K562 (cell line): ENCODE data around the gene ODF2. TPM values are rescaled to one million over a fixed set of nuclear protein-coding genes. Genes with fewer than 3 reads are reported as not detected.
A peak's percentile ranks its signal among the peaks of the same experiment; 100 is the strongest.

Experiments
- ATAC-seq: fragments of 200-7000 bp; cut with Tn5 transposase; 3 replicates; pipeline ENCODE4 v1.9.1; 2020; ENCODE audit warnings: moderate library complexity
- BruUV-seq: library from RNA; stranded (reverse); fragments of 400-500 nt; replicated peaks from 2 replicates; lab custom pipeline; 2021; lab: Mats Ljungman, UMichigan
- CTCF ChIA-PET: fragments of 300-600 bp; formaldehyde crosslinking; extraction: SDS; loops from one replicate; lab custom pipeline; 2021; ENCODE audit warnings: low intra/inter-chr PET ratio; lab: Yijun Ruan, JAX
- POLR2A ChIA-PET: fragments of 300-600, 350-650 bp; sonication (Branson Sonifier 250); formaldehyde crosslinking; extraction: SDS; loops from one replicate; lab custom pipeline; 2021; ENCODE audit warnings: antibody characterized with exemption, inconsistent platforms; lab: Yijun Ruan, JAX
- DNase-seq, 4 experiments: peaks; one replicate each; pipeline versions ENCODE4 v3.0.0 to v3.0.0-alpha.2; 2011 to 2018; ENCODE audit warnings: low spot score in 3 of 4, mixed read lengths in 3 of 4; ENCODE audit errors: extremely low read depth in 1 of 4
- FAIRE-seq: peaks from 2 replicates; lab custom pipeline; 2011; peaks lifted over from hg19 to GRCh38; lab: Jason Lieb, UNC
- H2AFZ ChIP-seq: 2 replicates; pipeline ENCODE4 v1.6.0; 2011; ENCODE audit warnings: low read depth, low read length, control low read depth, inconsistent platforms
- H3K27ac ChIP-seq: fragments of 200-600 bp; 3 replicates; pipeline ENCODE4 v1.8.0; 2011; ENCODE audit warnings: low read depth, mild to moderate bottlenecking, control low read depth, inconsistent platforms, low read length, moderate library complexity, mixed read lengths; ENCODE audit errors: extremely low read depth
- H3K27me3 ChIP-seq, 2 experiments: fragments of 300-600 bp in 1 of 2; 2 replicates in 1 of 2; 3 replicates in 1 of 2; pipeline versions ENCODE4 v1.6.0 to v1.8.0; 2011; ENCODE audit warnings: inconsistent platforms in 2 of 2, low read length in 2 of 2, mild to moderate bottlenecking in 1 of 2, mixed read lengths in 1 of 2, moderate library complexity in 1 of 2; ENCODE audit not compliant: control insufficient read depth in 2 of 2, insufficient read depth in 2 of 2
- H3K36me3 ChIP-seq: fragments of 300-600 bp; 3 replicates; pipeline ENCODE4 v1.8.0; 2011; ENCODE audit warnings: mild to moderate bottlenecking, low read length, inconsistent platforms; ENCODE audit not compliant: control insufficient read depth, insufficient read depth
- H3K4me1 ChIP-seq, 2 experiments: fragments of 200-600 bp in 1 of 2; replicated peaks in 1 of 2; 2 replicates in 1 of 2; 3 replicates in 1 of 2; pipeline versions ENCODE4 v1.5.1 to v1.8.0; 2011; ENCODE audit warnings: inconsistent platforms in 2 of 2, low read length in 2 of 2, mild to moderate bottlenecking in 1 of 2, mixed read lengths in 1 of 2, moderate library complexity in 1 of 2; ENCODE audit not compliant: control insufficient read depth in 2 of 2, insufficient read depth in 2 of 2
- H3K4me2 ChIP-seq: 2 replicates; pipeline ENCODE4 v1.6.1; 2011; ENCODE audit warnings: low read length, control low read depth, inconsistent platforms, mixed read lengths; ENCODE audit not compliant: insufficient read depth
- H3K4me3 ChIP-seq: fragments of 200-600 bp; sonication (generic), shearing (Covaris generic); 2 replicates; pipeline ENCODE4 v1.5.1; 2016; ENCODE audit warnings: control low read depth, inconsistent platforms
- H3K79me2 ChIP-seq: fragments of 200-600 bp; 3 replicates; pipeline ENCODE4 v1.8.0; 2011; ENCODE audit warnings: low read length, inconsistent platforms; ENCODE audit not compliant: control insufficient read depth, insufficient read depth
- H3K9ac ChIP-seq, 2 experiments: 2 replicates each; pipeline versions ENCODE4 v1.6.0 to v1.6.1; 2011; ENCODE audit warnings: low read depth in 2 of 2, low read length in 2 of 2, control low read depth in 1 of 2, inconsistent platforms in 1 of 2, mild to moderate bottlenecking in 1 of 2, mixed read lengths in 1 of 2; ENCODE audit not compliant: insufficient read depth in 1 of 2
- H3K9me1 ChIP-seq: one replicate; pipeline ENCODE4 v1.6.0; 2011; ENCODE audit warnings: inconsistent platforms, mild to moderate bottlenecking, low read length, moderate library complexity; ENCODE audit not compliant: control insufficient read depth, insufficient read depth
- H3K9me3 ChIP-seq: replicated peaks from 2 replicates; pipeline ENCODE4 v1.5.1; 2011; ENCODE audit warnings: low read depth, low read length, inconsistent platforms; ENCODE audit not compliant: control insufficient read depth, insufficient read depth
- H4K20me1 ChIP-seq: replicated peaks from 2 replicates; pipeline ENCODE4 v1.6.1; 2011; ENCODE audit warnings: low read length, inconsistent platforms, mixed read lengths; ENCODE audit not compliant: control insufficient read depth, insufficient read depth
- ADNP ChIP-seq: fragments of 200-800 bp; sonication (Bioruptor generic); IDR thresholded peaks from 2 replicates; pipeline ENCODE4 v1.6.1; 2016; ENCODE audit warnings: missing genetic modification characterization, missing compliant biosample characterization
- BCOR ChIP-seq: fragments of 450-650 bp; IDR thresholded peaks from 2 replicates; pipeline ENCODE4 v1.6.1; 2016
- CBFA2T3 ChIP-seq: fragments of 450-650 bp; IDR thresholded peaks from 2 replicates; pipeline ENCODE4 v1.6.1; 2017
- CHCHD3 ChIP-seq: fragments of 250-450 bp; sonication (Bioruptor Pico); IDR thresholded peaks from 2 replicates; pipeline ENCODE4 v2.1.2; 2022; ENCODE audit warnings: mild to moderate bottlenecking
- KDM1A ChIP-seq, 2 experiments: fragments of 450-650 bp; IDR thresholded peaks; 2 replicates each; pipeline ENCODE4 v1.6.1; 2016; ENCODE audit warnings: mild to moderate bottlenecking in 2 of 2
- RBM25 ChIP-seq: fragments of 200-400 bp; formaldehyde crosslinking; IDR thresholded peaks from 2 replicates; pipeline ENCODE4 v1.6.1; 2018; ENCODE audit warnings: low read length, low read depth, moderate library complexity; ENCODE audit not compliant: severe bottlenecking
- RCOR1 ChIP-seq, 2 experiments: IDR thresholded peaks; 2 replicates each; pipeline ENCODE4 v1.6.1; 2012; ENCODE audit warnings: low read depth in 2 of 2, low read length in 2 of 2, borderline replicate concordance in 1 of 2, improper control_type of control experiment in 1 of 2
- SMARCA5 ChIP-seq: fragments of 450-650 bp; IDR thresholded peaks from 2 replicates; pipeline ENCODE4 v1.6.1; 2016
- WGBS: fragments of 100-300 bp; shearing (Covaris generic); methylation state at CpG from one replicate; pipeline ENCODE4 v1.1.6; 2016; ENCODE audit warnings: low coverage, mixed read lengths; ENCODE audit not compliant: insufficient coverage; ENCODE audit errors: missing lambda C conversion rate; 5-methylcytosine and 5-hydroxymethylcytosine counted together
- in situ Hi-C: fragments of 300-500 bp; cut with MboI; formaldehyde crosslinking; loops from 4 replicates; pipeline ENCODE4 v1.15.0; 2018; ENCODE audit warnings: inconsistent platforms, mixed read lengths
- intact Hi-C: fragments of 100-400 bp; cut with micrococcal nuclease; formaldehyde crosslinking; loops from 2 replicates; pipeline ENCODE4 v1.14.2; 2022
- polyA plus RNA-seq, 8 experiments: library from polyadenylated mRNA; depleted of rRNA in 4 of 8; stranded (reverse) in 5 of 8; unstranded in 3 of 8; fragments of >200 nt; fragmentation: Nextera tagmentation in 2 of 8; fragmentation: Illumina TruSeq in 1 of 8; extraction: Ambion mirVana in 2 of 8; extraction: Trizol in 1 of 8; gene quantifications; 2 replicates each; pipeline versions ENCODE4 v1.2.1 to v1.2.3, GENCODE V29; 2011 to 2014; ENCODE audit warnings: inconsistent platforms in 1 of 8, missing spikeins in 1 of 8
- total RNA-seq, 7 experiments: library from RNA; depleted of rRNA in 6 of 7; stranded (reverse); fragments of >200 nt in 6 of 7; fragmentation: Illumina TruSeq in 2 of 7; extraction: Trizol in 2 of 7; gene quantifications; 2 replicates each; pipeline versions ENCODE4 v1.2.1 to v1.2.3, GENCODE V29; 2011 to 2021; ENCODE audit warnings: low replicate concordance in 1 of 7
- TF ChIP-seq, protein P1 (sequence below): sonication (generic); formaldehyde crosslinking; IDR thresholded peaks from 2 replicates; pipeline ENCODE4 v1.8.1; 2023; ENCODE audit warnings: mild to moderate bottlenecking, missing genetic modification reagents

Gene ODF2
- total and polyA plus RNA-seq, 9 of the 15 experiments (the other 6 are each of a cell fraction or from before 2014, with no cell fraction given), result 16.5 to 83.2 (median 69.7) TPM

GRCh38 chr9:128481561-128481960 is 25.8 kb downstream of the ODF2 start:
- Histone ChIP-seq H3K4me3 (no peak overlapping the region), H3K27ac (no peak overlapping the region), H3K9me3 (no peaks in the 10 kb centered on the region), H4K20me1 (no peaks in the 10 kb centered on the region), H3K9me1 (no peaks in the 10 kb centered on the region), H3K4me2 (no peak overlapping the region), H3K9ac (no peak overlapping the region), H3K79me2 (no peaks in the 10 kb centered on the region), H2AFZ (no peak overlapping the region), H3K36me3 (peaks cover 87% of the 10 kb centered on the region), H3K4me1 (no peaks in the 10 kb centered on the region), H3K27me3 (no peaks in the 10 kb centered on the region)
- in situ Hi-C loops (no loop called here), intact Hi-C loops (no loop called here)
- BruUV-seq, result no TSS peak
- POLR2A ChIA-PET, result interaction anchor here (1.0 to 1.2 kb wide), 3 partner anchors 9 to 23 kb away, joined by 3 to 4 read pairs (median 3); partner anchors contain the start of gene GLE1
- DNase-seq (no peak), ATAC-seq (no peak), FAIRE-seq (no peak)
- WGBS, result 94% methylated on average over 9 of the region's 10 CpGs
- TF ChIP-seq SMARCA5, result 0 out of 2 replicates have a peak, but pooled peaks have one; percentile 22
- peak; percentile 21 to 50; a peak in 2 of 4 replicates for TF ChIP-seq KDM1A (IDR thresholded peaks at IDR 0.05)
- peak; percentile 82 for TF ChIP-seq ADNP (tag)
- TF ChIP-seq RCOR1 (IDR thresholded peaks at IDR 0.05; ENCODE audit: borderline replicate concordance in 1 of 2, low read depth in 2 of 2, low read length in 2 of 2), result peak in 1 of 2 experiments; percentile 21; a peak in 2 of 4 replicates
- no peak for TF ChIP-seq CBFA2T3
- peak; percentile 90 for TF ChIP-seq RBM25
- no peak for TF ChIP-seq CHCHD3
- TF ChIP-seq, protein P1, sequence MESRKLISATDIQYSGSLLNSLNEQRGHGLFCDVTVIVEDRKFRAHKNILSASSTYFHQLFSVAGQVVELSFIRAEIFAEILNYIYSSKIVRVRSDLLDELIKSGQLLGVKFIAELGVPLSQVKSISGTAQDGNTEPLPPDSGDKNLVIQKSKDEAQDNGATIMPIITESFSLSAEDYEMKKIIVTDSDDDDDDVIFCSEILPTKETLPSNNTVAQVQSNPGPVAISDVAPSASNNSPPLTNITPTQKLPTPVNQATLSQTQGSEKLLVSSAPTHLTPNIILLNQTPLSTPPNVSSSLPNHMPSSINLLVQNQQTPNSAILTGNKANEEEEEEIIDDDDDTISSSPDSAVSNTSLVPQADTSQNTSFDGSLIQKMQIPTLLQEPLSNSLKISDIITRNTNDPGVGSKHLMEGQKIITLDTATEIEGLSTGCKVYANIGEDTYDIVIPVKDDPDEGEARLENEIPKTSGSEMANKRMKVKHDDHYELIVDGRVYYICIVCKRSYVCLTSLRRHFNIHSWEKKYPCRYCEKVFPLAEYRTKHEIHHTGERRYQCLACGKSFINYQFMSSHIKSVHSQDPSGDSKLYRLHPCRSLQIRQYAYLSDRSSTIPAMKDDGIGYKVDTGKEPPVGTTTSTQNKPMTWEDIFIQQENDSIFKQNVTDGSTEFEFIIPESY (CRISPR knock-in tag), result peak; percentile 42; the same call in 1 of the 2 replicates
- TF ChIP-seq BCOR, result peak; percentile 83; the same call in 1 of the 2 replicates
- CTCF ChIA-PET, result no interaction called here
